GM21529 (cell line): ENCODE results near the gene NELL1.
"Not testable (repeated sequence)": the region's sequence is repeated elsewhere in the genome, so short reads cannot be mapped to it uniquely, and the experiment has no call there.

ENCODE experiments used
- ATAC-seq: cut with Tn5 transposase; IDR thresholded peaks from one replicate; pipeline ENCODE4 v1.9.1; 2021; ENCODE audit not compliant: unreplicated experiment

The NELL1 gene

DNA sequence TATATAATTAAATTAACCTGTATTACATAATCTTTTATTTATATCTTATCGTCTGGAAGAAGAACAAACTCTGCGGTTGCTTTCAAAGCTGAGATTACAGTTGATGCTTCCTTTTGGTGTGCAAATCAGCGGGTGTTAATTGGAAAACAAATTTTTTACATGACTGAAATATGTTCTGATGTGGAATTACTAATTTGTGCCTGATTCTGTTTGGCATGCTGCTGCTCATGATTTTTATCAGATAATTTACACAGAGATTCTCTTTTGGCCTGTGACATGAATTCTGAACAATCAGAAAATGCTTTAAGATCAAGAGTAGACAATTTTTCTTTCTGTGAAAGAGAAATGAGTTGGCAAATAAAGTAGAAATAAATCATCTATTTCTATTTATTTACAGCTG is 510.8 kb downstream of the NELL1 start:
- ATAC-seq = no peak

DNA sequence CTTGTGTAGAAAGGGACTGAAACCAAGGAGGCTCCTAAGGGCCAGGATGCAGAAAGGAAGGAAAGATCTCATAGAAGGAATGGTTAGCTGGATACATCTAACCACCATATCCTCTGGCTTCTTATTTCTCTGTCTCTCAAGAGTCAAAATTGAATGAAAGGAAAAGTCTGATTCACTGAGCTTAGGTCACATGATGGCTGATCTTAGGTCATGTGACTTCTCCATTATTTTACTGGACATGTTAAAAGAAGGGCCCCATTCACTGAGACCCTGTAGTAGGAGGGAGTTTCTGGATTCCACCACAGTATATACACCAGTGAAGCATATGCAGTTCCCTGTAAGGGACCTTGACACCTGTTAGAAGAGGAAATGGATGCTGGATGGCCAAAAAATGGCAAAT is 516.6 kb downstream of the NELL1 start:
- no peak for ATAC-seq

GRCh38 chr11:21190181-21190580 is 520.8 kb downstream of the NELL1 start:
- no peak for ATAC-seq

- ATAC-seq = no peak
Measured at GRCh38 chr11:21195995-21196394, 526.6 kb downstream of the NELL1 start.

DNA sequence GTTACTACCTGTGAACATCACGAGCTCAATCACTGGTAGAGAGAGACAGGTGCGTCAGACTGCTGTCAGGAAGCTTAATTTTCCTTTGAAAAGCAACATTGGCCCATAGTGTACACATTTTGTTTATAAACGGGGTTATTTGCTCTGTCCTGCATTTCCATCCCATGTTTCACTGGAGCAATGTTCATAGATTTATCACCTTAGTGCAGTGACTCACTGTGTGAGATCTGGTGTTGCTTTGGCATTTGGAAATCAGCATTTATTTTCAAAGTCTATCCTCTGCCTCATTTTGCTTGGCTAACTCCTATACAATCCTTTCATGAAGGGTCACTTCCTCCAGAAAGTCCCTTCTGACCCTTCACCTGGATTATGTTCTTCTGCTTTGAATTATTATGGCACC is 529.1 kb downstream of the NELL1 start:
- no peak for ATAC-seq

GRCh38 chr11:21205205-21205604 is 535.8 kb downstream of the NELL1 start:
- ATAC-seq = no peak

- no peak for ATAC-seq
Measured at GRCh38 chr11:21225860-21226259, 556.5 kb downstream of the NELL1 start.

DNA sequence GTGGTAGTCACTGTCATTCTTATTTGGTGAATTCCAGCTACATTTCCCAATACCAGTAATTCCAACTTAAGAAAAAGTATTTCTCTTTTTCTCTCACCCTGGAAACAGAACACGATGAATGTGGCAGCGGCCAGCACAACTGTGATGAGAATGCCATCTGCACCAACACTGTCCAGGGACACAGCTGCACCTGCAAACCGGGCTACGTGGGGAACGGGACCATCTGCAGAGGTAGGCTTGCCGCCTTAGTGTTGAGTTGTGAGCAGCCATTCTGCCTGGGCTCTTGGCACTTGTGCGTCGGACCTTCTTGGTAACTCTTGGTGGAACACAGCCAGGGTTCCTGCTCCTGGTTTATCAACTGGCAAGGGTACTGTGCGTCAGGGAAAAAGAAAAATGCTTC is 559.8 kb downstream of the NELL1 start:
- ATAC-seq = no peak

DNA sequence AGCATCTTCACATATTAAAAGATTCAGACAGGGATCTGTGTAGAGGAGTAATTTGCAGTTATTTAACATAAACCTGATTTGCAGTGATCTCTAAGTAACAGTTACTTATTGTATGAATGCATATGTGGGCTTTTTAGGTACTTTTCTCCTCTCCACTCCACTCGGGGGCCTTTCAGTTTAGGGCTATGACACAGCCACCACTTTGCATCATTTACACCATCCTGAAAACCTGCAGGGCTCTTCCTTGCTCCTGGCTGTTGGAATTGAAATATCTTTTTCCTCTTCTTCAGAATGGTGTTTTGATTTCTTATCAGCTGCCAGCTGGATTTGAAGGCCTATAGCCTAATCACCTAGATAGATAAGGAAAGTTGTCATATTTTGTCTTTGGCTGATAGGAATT is 580.8 kb downstream of the NELL1 start:
- no peak for ATAC-seq

DNA sequence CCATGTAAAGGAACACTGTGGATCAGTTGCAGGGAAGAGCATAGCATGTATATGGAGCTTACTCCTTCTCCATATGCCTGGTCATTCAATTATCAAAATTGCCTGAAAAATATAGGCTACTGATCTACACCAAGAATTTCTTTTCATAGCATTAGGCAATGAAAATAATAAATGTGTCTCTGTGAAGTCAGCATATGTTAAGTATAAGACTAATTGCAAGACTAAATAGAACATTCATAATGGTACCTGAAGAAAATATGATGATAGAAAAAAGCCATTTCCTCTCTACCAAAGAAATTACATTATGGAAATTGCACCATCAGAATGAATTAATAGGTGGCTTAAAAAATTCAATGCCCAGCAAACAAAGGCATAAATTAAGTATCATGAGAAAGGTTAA is 584.7 kb downstream of the NELL1 start:
- no peak for ATAC-seq

- ATAC-seq = no peak
Measured at GRCh38 chr11:21254790-21255189, 585.4 kb downstream of the NELL1 start.

DNA sequence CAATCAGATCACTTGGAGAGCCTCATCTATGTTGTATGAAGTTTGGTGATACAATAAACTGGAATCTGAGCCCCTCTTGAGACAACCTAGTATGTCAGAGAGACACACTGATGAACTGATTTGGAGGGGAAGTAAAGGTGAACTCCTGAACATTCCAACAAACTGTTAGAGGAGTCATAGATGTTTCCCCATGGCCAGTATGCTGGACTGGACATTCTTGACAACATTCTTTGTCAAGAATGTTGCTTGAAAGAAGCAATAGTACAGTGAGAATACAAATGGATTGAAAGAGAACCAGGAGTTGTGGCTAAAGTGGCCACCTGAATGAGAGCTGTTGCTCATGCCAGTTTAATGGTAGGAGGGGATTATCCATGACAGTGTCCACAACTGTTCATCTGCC is 588.1 kb downstream of the NELL1 start:
- no peak for ATAC-seq

- no peak for ATAC-seq
Measured at GRCh38 chr11:21258414-21258813, 589.0 kb downstream of the NELL1 start.

DNA sequence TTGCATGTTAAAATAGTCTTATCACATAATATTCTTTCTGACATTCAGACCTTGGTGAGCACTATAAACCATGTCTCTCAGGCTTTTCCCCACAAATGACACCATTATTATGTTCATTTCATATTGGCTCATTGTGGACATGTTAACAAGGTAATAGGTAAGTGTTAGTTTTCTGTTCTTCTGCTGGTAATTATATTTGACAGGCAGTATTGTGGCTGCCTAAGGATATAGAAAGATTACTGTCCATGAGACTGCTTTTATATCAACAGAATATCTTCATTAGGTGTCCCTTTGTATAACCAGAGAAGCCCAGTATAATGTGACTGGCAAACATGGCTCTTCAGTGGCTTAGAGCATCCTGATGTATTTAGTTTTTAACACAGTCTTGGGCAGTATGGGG is 590.7 kb downstream of the NELL1 start:
- no peak for ATAC-seq

DNA sequence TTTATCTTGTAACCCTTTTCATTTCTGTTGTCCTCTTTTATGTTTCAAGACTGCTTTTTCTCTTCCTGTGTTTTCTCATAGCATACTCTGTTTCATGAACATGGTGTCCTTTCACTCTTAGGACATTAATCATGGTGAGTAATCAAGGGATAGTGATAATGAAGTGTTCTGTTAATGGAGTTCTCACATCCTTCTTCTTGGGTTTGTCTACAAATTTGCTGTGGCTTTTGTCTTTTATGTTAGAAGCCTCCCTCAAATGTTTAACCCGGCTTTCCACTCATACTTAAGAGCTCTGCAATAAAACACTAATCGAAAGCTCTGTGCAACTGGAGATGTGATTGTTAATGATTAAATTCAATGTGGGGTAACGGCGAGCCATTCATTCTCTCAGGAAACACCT is 593.6 kb downstream of the NELL1 start:
- ATAC-seq = no peak

GRCh38 chr11:21264125-21264524 is 594.7 kb downstream of the NELL1 start:
- ATAC-seq = no peak

DNA sequence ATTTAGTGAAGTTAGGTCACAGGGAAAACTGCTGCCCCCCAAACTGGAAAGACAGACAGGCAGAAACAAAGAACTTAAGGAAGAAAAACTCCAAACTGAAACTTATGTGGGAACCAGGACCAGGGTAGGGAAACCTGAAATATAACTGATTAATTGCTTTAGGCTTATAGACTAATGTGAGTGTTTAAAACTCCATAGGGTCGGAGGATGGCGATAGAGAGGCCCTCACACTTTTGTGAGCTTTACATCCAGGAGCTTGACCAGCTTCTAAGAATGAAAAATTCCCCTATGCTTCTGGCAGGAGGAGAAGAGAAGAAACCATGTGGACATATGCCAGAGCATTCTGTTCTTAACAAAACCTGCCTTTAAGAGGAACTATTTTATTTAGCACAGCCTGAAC is 598.6 kb downstream of the NELL1 start:
- no peak for ATAC-seq

- not testable (repeated sequence) for ATAC-seq
Measured at GRCh38 chr11:21272139-21272538, 602.8 kb downstream of the NELL1 start.

DNA sequence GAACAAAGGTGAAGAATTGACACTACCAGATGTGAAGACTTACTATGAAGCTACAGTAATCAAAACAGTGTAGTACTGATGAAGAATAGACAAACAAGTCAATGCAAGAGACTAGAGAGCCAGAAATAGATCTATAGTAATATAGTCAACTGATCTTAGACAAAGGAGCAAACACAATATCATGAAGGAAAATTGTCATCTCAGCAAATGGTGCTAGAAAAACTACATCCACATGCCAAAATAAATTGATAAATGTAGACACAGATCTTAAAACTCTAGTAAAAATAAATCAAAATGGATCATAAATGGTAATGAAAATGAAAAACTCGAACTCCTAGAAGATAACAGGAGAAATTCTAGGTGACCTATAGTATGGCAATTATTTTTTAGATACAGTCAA is 609.5 kb downstream of the NELL1 start:
- ATAC-seq = no peak

GRCh38 chr11:21285104-21285503 is 615.7 kb downstream of the NELL1 start:
- no peak for ATAC-seq

DNA sequence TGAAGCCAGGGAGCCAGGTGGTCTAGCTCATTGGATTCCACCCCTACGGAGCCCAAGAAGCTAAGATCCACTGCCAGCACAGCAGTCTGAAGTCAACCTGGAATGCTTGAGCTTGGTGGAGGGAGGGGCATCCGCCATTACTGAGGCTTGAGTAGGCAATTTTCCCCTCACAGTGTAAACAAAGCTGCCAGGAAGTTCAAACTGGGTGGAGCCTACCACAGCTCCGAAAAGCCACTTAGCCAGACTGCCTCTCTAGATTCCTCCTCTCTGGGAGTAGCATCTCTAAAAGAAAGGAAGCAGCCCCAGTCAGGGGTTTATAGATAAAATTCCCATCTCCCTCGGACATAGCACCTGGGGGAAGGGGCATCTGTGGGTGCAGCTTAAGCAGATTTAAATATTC is 620.3 kb downstream of the NELL1 start:
- ATAC-seq = no peak

DNA sequence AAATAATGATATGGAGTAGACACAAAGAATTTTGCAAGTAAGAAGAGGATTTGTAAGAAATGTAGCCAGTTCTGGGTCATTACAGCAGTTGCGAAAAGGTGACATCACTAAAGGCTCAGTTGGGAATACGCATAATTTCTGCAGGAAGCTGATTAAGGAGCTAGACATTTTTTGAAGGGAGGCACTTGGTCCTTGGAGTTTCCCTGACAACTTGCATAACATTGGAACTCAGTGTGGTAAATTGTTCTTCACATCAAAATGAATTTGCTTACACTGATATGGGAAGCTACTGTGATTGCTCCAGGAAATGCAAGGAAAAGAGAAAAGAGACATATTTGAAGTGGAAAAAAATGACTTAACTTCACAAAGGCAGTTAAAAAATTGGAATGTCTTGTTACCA is 626.1 kb downstream of the NELL1 start:
- no peak for ATAC-seq

DNA sequence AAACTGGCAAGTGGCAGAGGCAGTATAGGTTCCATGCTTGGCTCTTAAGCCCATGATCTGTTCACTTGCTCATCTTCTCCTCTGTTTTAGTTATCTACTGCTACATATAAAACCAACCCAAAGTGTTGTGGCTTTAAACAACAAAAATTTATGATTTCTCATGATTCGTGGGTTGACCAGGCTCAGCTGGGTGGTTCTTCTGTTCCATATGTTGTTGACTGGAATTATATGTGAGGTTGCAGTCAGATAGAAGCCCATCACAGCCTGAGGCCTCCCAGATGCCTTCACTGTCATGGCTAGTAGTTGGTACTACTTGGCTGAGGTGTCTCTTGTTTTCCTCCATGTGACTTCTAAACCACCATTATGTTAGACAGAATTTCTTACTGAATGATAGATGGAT is 632.6 kb downstream of the NELL1 start:
- ATAC-seq = no peak

GRCh38 chr11:21306739-21307358 is 637.5 kb downstream of the NELL1 start:
- ATAC-seq = no peak
